ENCODE results near the gene C10orf143.
"Not testable (repeated sequence)": the region's sequence is repeated elsewhere in the genome, so short reads cannot be mapped to it uniquely, and the experiment has no call there.

C10orf143 gene

DNA sequence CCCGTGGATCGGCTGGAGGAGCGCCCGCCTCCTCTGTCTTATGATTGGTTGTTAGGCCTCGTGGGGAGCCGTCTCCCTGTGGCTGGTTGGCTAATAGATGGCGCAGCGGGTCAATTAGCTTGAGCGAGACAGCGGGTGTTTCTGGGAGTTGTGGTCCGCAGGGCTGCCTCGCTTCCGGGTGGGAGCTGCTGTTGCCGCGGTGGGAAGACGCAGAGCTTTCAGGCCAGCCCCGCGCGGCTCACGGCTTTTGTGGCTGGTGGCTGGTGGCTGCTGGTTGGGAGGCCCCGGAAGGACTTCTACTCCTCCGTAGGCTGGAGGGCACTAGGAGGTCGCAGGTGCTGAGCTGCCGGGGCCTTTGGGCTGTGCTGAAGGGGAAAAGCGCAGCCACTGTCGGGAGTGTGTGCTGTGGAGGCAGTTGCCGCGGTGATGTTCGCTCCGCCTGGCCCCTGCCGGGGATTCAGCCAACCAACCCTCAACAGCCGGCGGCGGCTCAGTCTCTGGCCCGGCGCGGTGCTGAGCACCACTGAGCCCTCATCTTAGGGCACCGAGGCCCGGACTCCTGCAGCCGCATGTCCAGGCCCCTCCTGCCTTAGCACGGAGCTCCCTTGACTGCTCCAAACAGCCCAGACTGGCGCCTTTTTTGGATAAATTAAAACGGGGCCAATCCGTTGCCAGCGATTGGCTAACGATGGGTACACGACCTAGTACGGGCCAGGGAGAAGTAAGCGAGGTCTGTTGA is 652 bp upstream of the C10orf143 start:
- peak; percentile 92 for DNase-seq

DNA sequence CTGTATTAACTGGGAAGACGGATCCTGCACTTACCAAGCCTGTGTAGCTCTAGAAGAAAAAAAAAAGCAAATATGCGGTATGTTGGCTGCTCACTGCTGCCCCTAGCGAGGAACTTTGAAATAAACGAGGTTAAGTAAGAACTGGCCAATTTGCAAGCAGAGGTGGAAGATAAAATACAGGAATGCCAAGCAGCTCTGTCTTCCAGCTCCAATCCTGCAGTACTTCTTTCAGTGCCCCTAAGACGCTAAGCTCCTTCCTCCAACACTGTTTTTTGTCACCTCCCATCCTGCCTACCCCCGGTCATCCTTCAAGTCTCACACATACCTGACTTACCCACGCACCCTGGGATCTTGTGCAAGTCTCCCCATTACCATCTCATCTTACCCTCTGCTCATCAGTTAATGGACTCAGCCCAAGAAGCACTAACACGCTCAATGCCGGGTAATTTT is 809 bp downstream of the C10orf143 start:
- DNase-seq, result peak; percentile 71

DNA sequence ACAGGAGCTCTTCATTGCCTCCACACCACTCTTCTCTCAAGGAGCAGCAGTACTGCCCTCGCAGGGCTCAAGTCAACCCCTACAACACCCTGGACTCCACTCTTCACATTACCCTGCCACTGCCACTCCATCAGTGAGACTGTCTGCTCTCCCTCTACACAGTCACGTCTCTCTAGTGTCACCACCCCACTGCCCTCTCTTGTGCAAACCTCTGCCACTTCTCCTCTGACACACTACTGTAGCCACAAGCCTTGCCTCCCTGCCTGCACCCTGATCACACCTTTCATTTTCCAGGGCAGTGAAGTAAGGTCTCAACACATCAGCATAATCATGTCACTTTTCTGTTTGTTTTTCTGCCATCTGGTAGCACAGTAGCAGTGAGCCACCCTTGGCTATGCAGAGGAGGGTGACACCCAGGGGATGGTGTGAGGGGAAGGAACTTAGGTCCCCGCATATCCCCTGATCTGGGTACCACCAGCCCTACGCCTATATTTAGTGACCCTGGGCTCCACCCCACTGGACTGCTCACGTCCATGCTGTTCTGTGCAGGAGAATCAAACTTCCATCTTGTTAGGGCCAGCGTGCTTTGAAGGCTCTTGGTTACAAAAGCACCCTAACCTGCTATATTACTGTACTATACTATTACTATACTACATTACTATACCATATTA is 1.6 kb downstream of the C10orf143 start:
- DNase-seq, result no peak

DNA sequence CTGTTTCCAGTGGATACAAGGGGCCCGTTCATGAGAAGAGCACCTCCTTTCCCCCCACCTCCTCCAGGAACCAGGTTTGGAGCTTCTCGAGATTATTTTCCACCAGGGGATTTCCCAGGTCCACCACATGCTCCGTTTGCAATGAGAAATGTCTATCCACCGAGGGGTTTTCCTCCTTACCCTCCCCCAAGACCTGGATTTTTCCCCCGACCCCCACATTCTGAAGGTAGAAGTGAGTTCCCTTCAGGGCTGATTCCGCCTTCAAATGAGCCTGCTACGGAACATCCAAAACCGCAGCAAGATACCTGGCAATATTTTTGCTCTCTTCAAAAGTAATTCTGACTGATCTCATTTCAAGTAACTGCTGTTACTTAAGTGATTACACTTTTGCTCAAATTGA is 2.5 kb downstream of the C10orf143 start:
- not testable (repeated sequence) for DNase-seq

DNA sequence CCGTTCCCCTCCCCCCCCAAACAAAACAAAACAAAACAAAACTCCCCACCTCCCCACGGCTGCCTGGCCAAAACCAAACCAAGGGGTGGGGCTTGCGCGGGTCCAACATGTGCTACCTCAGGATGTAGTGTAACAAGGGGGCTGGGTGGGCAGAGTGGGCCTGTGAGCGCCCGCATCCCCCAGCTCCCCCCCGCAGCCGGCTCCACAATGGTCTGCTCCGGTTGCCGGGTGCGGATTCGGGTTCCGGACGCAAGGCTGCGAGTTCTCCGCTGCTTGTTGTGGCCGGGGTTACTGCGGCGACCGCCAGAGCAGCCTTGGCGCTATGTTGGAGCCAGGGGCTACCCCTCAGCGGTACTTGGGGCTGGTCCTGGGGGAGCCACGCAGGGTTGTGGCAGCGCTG is 4.9 kb downstream of the C10orf143 start:
- no peak for DNase-seq

DNA sequence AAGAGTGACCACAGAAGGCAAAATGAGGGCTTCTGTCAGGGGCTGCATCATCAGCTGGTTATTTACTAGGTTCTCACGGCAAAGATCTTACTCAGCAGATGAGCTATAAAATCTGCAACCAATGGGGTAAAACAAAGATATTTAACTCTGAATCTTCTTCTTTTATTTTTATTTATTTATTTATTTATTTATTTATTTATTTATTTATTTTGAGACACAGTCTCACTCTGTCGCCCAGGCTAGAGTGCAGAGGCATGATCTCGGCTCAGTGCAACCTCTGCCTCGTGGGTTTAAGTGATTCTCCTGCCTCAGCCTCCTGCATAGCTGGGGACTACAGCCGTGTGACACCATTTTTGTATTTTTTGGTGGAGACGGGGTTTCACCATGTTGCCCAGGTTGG is 11.3 kb downstream of the C10orf143 start:
- no peak for DNase-seq

DNA sequence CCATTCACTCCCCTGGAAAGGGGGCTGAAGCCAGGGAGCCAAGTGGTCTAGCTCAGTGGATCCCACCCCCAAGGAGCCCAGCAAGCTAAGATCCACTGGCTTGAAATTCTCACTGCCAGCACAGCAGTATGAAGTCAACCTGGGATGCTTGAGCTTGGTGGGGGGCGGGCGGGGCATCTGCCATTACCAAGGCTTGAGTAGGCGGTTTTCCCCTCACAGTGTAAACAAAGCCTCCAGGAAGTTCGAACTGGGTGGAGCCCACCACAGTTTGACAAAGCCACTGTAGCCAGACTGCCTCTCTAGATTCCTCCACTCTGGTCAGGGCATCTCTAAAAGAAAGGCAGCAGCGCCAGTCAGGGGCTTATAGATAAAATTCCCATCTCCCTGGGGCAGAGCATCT is 20.1 kb downstream of the C10orf143 start:
- DNase-seq, result not testable (repeated sequence)

DNA sequence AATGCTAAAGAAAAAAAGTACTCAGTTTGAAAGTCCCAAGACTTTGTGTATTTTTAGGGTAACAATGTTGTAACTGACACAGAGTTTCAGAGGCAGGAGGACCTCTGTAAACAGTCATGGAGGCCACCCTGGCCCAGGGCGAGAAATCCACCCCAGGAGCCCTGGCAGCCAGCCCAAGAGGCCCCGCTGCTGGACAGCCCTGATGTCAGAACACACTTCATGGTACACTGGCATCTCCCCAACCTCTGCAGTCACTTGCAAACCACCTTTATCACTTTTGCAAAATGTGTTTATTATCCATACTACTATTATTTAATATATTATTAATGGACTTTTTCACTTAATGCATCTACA is 30.2 kb downstream of the C10orf143 start:
- no peak for DNase-seq

DNA sequence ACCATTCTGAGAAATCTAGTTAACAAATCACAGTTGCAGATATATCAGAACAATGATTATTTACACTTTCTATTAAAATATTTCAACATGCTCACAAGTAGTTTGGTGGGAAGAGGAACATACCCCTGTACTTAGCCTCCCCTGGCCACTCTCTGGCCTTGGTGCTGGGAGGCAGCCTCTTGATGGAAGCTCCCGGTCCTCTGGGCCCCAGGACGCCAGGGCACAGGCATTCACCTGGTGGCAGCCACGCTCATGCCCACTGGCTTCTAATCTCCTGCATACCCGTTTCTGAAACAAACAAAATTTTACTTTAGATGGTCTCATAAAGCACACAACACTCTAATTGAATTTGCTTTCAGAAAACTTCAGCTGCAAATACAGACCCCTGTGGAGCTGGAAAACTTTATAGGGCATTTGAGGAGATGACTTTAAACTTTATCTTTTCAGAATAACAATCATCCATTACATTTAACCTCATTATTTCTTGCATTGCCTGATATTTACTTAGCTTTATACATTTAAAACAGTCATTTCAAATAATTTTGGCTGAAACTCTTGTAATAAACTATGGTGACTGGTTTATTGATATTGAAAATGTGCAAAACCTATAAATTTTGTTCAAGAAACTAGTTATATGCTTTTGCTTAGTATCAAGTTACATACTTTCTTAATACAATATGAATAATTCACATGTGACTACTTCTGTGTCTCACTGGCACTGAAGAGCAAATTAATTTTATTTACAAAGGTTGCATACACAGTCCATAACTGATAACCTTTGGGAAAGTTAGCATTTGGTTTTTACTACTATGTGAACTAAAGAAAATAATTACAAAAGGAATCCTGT is 30.8 kb downstream of the C10orf143 start:
- no peak for DNase-seq

DNA sequence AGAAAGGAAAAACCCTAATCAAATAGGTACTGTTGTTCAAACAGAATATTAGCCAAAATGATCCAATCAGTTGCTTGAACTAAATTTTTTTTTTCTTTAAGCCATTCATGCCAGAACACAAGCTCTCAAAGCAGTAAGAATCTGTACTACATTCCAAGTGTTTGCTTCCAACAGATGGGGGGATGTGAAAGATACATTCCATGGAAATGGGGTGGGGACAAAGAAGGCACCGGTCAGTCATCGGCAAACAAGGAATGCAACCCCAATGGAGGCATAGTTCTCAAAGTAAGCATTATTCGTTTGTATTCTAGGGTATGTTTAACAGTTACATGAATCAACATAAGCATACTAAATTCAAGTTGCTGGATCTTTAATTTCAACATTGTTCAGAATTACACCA is 32.5 kb downstream of the C10orf143 start:
- DNase-seq, result no peak

DNA sequence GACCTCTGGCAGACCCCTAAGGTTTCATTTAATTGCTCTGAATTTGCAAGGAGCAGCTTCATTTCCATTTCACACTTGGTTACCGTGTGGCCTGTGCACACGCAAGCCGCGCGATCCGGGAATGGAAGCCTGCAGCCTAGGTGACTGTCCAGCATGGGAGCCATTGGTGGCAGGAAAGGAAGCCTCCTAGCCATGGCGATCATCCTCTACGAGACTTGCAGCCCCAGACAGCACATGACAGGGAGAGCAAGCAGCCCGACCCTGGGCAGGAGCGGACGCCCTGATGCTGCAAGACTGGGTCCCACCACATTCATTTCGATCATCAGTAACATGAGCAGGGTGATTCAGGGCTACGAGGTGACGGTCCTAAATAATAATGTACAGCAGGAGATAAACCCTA is 33.9 kb downstream of the C10orf143 start:
- no peak for DNase-seq

DNA sequence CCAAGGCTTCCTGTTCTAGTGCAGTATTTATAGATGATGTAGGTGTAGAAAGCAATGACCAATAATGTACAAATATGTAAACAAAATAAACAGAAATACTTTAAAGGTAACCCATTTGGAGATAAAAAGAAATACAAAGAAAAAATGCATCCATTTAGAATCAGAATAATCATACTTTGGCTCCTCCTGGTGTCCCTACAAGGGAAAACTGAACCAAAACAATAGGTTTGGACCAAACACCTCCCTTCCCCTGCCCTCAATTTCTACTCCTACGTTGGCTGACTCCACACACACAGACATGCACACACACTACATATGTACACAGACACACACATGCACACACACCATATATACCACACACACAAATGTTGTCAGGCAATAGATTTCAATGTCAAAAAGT is 36.0 kb downstream of the C10orf143 start:
- DNase-seq, result no peak

DNA sequence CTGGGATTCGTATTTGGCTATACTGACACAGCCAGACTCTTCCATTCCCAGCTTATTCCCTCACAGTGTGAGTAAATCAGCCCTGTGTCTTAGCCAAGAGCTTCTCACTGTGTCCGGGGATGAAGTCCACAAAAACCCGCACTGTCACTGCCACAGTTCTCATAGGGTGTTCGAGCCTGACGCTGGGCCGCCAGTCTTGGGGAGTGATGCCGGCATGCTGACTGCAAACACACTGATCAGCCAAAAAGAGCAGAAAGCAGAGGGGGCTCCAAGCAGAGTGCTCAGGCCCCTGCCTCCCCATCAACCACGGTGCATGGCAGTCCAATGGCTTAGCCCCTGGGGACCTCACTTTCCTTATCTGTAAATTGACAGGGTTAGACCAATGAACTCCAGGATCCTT is 36.7 kb downstream of the C10orf143 start:
- DNase-seq, result no peak

DNA sequence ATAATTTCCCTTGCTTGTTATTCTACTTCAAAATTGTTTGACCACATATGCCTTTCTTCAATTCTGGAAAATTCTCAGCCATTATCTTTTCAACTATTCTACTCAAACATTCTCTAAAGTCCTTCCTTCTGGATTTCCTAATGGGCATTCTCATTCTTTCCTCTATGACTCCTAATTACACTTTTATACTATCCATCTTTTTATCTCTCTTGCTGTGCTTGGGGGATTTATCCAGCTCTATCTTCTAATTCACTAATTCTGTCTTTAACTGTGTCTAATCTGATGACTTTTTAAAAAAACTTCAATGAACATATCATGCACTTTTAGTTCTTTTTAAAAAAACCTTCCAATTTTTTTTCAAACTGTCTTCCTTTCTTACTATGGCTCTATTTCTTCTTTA is 38.4 kb downstream of the C10orf143 start:
- DNase-seq, result no peak

DNA sequence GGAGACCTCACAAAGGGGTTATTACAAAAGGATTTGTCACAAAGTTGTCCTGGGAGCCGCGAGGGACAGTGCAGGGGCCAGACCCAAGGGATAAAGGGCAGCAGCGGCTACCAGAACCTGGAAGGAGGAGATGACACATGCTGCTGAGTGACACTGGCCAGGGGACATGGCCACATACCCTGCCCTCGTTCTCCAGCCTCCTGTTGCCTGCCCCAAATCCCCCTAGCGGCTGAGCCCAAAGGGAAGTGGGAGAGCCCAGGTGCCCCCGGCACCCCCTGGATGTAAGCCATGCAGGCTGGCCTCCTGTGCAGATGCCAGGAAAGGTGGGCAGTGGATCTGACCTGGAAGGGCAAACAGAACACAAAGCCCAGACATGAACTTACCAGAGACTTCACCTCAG is 42.7 kb downstream of the C10orf143 start:
- no peak for DNase-seq

DNA sequence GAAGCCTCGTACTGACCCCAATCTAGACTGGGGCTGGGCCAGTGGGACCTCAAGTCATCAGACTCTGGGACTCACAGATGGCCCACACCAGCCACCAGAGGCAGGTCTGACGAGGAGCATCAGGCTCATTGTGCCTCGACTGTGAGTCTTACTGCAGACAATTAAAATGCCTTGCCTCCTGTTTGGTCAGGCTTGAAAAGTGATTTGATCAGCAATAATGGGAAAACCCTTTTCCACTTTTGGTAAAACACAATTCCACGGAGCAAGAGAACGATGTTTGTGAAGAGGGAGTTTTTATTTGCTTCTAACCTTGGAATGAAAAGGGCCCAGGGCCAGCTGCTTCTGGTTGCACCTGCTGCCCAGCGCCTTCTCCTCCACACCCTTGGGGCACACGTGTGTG is 43.9 kb downstream of the C10orf143 start:
- DNase-seq, result no peak

DNA sequence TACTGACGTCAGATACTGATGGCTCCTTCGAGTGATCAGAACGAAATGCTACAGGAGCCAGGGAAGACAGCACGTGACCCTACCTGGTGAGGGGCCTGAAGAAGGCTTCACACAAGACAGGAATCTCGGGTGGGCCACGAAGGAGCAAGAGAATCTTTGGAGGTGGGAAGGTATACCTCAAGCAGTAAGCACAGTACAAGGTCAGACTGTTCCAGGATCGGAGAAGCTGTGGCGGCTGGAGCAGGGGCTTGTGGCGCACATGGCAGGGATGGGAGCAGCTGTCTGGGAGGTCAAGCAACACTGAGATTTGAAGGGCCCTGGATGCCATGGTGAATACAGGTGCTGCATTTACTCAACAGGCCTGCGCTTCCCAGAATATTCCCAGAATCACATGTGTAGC is 45.4 kb downstream of the C10orf143 start:
- DNase-seq, result no peak

DNA sequence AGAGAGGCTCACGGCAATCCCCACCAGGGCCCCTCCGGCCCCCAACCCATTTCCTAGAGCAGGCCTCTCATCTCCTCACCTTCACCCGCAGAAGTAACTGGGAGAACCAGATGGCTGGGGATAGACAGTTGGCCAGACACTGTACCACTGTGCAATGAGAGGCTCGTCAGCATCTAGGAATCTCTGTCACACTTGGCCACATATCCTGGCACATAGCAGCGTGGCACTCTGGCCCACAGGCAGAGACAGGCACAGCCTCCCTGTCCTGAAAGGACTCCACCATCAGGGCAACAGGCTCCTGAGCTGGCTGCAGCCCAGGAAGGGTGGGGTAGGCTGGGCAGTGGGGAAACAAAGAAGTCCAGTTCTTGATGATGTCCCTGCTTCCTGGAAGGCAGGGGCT is 45.8 kb downstream of the C10orf143 start:
- no peak for DNase-seq

DNA sequence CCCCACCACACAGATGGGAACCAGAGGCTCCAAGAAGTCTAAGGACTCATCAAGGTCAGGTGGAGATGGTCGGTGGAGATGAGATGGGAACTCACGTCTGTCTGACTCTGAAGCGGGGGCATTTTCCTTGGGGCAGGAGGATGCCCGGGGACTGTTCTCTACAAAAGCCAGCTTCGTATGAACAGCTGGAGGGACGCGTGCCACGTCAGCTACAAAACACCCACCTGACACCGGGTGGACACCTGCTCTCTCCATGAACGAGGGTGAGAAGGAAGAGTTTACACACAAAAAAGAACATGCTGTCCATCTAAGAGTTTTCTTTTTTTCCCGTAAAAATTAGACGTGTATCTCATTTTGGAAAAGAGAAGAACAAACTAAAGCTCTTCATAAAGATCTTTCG is 47.7 kb downstream of the C10orf143 start:
- no peak for DNase-seq

DNA sequence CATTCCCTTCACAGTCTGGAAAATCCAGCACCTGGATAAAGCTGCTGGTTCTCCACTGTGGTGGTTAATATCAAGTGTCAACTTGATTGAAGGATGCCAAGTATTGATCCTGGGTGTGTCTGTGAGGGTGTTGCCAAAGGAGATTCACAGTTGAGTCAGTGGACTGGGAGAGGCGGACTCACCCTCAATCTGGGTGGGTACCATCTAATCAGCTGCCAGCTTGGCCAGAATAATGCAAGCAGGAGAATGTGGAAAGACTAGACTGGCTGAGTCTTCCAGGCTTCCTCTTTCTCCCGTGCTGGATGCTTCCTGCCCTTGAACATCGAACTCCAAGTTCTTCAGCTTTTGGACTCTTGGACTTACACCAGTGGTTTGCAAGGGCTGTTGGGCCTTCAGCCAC is 48.4 kb downstream of the C10orf143 start:
- DNase-seq, result no peak

DNA sequence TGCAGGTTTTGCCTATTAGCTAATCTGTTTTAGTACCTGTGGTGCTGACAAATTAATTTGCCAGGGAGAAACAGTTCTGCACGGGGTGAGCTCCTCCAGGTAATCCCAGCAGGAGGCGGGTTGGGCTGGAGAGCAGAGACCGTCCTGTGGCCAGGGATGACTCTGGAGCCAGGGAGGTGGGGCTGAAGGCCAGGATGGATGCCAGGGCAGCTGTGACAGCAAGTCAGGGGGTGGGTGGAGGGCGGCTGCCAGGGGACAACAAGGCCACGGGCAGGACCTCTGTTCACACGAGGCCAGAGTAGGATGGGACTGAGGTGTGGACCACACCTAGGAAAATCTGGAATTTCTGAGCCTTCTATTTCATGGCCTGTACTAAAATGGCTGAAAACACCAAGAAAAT is 48.9 kb downstream of the C10orf143 start:
- no peak for DNase-seq

DNA sequence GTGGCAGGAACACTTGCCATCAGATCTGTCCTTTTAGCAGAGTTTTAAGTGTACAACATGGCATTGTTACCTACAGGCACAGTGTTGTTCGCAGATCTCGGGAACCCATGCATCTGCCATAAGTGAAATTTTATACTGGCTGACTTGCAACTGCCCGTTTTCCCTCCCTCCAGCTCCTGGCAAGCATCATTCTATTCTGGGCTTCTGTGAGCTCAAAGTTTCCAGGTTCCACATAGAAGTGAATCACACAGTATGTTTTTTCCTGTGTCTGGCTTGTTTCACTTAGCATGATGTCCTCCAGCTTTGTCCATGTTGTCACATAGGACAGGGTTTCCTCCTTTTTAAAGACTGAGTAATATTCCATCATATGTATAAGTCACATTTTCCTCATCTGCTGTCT is 56.6 kb downstream of the C10orf143 start:
- DNase-seq, result no peak

DNA sequence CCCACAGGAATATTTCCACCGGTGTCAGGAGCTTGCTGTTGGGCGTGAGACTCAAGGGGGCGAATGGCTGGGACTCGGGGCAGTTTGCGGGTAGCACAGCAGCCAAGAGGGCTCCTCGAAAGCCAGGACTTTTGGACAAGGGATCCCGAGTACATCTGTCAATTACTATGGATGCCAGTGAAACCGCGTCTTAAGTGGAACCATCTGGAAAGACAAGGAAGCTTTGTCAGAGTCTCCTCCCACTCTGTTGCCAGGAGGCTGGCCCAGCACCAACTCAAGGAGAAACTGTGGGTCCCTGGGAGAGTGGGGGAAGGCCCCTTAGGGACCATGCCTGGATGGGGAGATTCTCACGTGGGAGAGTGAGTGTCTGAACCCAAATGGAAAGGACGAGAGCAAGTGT is 57.1 kb downstream of the C10orf143 start:
- DNase-seq, result no peak

DNA sequence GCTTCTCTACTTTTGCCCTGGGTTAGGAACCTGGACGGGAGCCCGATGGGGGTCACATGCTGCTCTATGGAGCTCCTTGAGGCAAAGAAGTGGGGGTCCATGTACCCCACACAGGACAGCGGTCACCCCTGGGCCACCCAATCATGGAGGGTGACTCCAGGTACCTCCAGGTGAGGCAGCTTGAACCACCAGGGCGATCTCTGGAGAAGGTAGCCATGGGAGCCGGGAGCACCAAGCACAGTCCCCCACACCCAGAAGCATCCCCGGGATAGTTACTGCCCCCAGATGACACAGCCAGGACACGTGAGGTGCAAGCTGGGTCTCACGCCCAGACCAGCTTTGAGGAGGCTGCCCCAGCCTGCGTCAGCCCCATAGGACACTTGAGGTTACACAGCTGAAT is 58.4 kb downstream of the C10orf143 start:
- no peak for DNase-seq

Measured in activated CD4-positive, alpha-beta T cell treated with anti-CD3 and anti-CD28 coated beads, Interleukin-2, amount 50 U/mL, for 1 hour (primary cell).